OCI-M2 (cell line): Measurements from ENCODE around the gene PLEKHM3.

Source experiments
- DNase-seq: peaks from one replicate; lab custom pipeline; 2025; ENCODE audit not compliant: unreplicated experiment; lab: John Stamatoyannopoulos, UW

The PLEKHM3 gene

GRCh38 chr2:207993151-207993763 is 32.1 kb downstream of the PLEKHM3 start:
- no peak for DNase-seq

GRCh38 chr2:207991944-207992343 is 33.4 kb downstream of the PLEKHM3 start:
- DNase-seq: no peak

- DNase-seq: no peak
Observed at GRCh38 chr2:207990784-207991183, 34.5 kb downstream of the PLEKHM3 start.

DNA sequence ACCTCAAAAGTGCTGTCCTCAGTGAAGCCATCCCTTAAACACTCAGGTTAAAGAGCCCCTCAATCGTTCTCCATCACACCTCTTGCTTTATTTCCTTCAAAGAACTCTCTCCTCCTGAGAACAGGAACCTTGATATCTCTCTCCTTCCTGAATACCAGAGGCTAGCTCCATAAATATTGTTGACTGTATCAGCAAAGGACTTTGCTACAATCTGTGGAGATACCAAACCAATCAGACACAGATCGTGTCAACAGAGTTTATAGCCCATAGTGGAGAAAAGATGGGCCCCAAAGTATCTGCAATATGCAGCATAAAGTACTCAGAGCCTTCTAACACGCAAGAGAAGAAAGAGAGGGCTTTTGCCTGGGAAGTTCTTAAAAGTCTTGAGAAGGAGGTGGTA is 36.4 kb downstream of the PLEKHM3 start:
- no peak for DNase-seq

DNA sequence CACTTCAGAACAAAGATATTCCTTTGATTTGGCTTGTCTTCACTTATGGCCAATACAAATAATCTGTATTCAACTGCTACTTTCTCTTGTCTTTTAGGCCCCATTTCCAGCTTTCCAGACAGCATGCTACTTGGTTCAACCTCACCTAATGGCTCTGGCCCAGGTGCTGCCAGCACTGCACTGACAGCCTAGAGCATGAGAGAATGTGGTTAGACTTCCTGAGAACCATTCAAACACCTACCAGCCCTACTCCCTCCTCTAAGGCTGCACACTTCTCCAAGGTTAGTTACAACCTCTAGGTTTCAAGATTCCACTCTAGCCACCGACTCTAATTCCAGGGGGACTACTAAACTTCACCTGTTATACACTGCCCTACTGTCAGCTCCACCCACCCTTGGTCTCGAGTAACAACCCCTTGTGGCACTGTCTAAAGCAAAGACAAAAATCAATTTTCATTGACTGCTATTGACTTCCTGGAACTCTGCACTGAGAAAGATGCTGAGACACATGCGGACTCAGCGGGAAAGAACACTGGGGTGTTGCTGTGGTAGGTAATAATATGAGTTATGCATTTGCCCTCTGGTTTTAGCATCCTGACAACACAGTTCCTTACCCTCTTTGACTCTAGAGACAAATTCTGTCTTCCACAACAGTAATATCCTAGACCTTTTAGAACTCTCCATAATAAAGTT is 38.2 kb downstream of the PLEKHM3 start:
- no peak for DNase-seq

- no peak for DNase-seq
Observed at GRCh38 chr2:207984765-207985480, 40.4 kb downstream of the PLEKHM3 start.

DNA sequence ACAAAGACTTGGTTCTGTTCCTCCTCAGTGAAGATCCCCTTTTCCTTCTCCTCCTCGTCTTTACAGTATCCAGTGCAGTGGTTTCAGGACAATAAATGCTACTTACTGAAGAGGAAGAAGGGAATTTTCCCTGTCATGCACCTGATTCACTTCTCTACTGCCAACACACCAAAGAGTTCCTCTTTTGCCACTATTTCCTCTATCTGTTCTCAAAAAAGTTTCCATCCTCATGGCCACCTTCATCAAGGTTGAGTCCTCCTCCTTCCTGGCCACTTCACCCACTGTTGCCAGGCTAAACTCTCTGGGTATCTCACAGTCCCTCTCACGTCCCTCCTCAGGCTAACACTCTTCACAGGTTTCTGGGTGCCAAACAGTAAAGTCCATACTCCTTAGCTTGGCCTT is 41.7 kb downstream of the PLEKHM3 start:
- no peak for DNase-seq

DNA sequence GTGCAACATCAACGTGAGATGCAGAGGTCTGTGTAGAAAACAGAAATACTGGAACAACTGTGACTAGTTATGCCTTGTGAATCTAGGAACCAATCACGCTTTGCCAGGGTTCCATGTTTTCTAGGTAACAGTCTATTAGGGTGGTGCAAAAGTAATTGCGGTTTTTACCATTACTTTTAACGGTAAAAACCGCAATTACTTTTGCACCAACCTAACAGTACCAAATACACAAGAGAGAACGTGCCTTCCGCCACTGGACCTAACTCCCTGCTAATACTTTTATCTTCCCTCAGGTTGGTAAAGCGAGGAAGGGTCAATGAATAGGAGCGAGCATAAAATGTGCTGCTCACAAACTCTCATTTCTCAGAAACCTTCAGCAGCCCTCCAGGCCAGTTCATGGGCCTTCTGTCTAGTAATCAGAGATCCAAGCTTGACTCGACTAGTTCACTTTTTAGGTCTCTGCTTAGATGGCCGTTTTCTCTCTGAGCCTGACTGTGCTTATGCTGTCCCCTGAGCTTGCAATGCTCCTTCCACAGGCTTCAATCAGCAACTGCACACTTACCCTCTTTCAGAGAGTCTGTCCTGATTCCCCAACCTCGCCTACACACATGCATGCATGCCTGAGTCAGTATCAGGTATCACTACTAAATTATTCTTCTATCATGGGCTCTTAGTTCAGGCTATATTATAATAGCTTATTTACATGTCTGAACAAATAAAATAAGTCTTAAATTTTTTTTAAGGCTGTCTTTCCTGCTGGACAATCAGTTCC is 47.0 kb downstream of the PLEKHM3 start:
- DNase-seq: no peak

- DNase-seq: no peak
Observed at GRCh38 chr2:207975921-207976320, 49.4 kb downstream of the PLEKHM3 start.

- no peak for DNase-seq
Observed at GRCh38 chr2:207974216-207974605, 51.1 kb downstream of the PLEKHM3 start.

- no peak for DNase-seq
Observed at GRCh38 chr2:207970826-207971180, 54.5 kb downstream of the PLEKHM3 start.

DNA sequence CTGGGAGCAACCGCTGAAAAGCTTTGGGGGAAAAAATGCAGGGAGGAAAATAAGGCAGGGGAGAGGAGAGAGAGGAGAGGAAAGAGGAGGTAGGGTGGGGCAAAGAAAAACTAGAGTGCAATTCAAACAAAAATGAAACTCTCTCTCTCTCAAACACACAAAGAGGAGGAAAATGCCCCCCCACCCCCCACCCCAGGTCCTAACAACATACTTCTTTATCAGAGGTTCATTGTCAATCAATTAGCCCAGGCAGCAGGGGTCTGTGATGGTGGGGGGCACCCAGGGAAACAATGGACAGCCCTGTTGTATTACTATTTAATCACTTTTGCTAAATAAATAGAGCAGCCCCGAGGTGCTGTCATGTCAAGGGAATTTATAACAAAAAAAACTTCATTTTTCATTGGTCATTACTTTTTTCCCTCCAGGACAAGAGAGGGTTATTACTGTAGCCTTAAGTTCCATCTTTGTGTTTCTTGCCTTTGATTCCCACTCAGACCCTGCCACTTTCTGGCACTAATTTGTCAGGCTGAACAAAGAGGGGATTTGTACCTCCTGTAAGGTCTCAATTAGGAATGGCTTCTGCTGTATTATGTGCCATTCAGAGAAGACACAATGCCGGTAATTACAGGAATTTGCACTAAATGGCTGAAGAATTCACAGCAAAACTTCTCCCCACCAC is 55.0 kb downstream of the PLEKHM3 start:
- DNase-seq: no peak

DNA sequence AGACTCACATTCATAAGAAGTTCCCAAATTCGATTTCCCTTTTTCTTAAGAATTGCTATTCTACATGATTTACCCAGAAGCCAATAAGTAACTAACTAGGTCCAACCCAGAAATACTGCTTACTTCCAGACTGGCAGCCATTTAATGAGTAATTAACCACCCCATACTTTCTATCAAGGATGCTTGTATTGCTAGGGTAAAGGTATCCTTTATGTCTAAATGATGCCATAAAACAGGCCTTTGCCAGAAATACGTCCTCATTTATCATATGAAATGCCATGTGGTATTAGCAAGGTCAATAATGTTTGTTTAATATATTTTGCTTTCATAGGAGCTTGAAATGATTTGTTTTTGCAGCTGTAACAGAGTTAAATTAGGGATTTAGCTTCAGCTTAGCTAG is 56.1 kb downstream of the PLEKHM3 start:
- no peak for DNase-seq

- no peak for DNase-seq
Observed at GRCh38 chr2:207967121-207967520, 58.2 kb downstream of the PLEKHM3 start.

DNA sequence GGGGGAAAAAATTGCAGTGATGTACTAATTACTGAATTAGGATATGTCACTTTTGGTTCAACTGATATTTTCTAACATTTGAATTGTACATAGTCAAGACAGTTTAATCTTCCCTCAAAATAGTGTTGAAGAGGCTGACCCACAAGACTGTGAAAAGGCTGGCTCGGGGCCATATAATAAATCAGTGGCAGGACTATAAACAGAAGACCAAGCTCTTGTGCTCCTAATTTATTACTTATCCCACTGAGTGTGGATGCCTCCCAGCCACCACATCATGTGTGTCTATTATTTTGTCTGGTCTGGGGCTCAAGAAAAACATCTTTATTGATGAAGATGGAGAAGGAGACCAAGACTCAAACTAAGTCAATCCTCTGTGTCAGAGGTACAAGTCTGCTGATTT is 64.4 kb downstream of the PLEKHM3 start:
- DNase-seq: no peak

- DNase-seq: peak; percentile 57
Observed at GRCh38 chr2:207960090-207960489, 65.2 kb downstream of the PLEKHM3 start.

DNA sequence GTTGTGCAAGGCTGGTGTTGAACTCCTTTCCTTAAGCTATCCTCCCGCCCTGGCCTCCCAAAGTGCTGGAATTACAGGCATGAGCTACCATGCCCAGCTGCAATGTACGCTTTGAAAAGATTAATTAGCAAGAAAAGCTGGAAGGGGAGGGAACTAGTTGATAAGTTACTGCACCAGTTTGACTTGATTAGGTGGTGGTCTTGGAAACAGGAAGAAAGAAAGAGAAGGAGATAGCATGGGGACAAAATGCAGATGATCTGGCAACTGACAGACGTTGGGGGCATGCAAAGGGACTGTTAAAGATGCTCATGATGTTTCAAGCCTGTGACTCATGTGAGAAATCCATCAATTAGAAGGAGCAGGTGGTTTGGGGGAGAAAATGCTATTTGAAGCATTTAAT is 68.6 kb downstream of the PLEKHM3 start:
- no peak for DNase-seq

DNA sequence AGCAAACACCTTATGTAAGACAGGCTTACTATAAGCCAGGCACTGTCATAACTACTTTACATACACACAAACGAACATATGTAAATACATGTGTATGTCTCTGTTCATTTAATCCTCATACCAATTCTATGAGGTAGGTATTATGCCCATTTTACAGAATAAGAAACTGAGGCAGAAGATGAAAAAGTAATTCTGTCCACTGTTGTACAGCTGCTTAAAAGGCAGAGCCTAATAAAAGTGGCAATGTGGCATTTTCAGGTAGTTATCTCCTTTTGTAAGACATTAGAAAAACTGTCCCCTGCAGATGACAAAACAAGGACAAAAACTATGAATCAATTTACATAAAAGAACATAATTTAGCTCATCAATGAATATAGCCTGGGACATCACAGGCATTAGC is 69.9 kb downstream of the PLEKHM3 start:
- DNase-seq: no peak

GRCh38 chr2:207953354-207953753 is 72.0 kb downstream of the PLEKHM3 start:
- DNase-seq: no peak

DNA sequence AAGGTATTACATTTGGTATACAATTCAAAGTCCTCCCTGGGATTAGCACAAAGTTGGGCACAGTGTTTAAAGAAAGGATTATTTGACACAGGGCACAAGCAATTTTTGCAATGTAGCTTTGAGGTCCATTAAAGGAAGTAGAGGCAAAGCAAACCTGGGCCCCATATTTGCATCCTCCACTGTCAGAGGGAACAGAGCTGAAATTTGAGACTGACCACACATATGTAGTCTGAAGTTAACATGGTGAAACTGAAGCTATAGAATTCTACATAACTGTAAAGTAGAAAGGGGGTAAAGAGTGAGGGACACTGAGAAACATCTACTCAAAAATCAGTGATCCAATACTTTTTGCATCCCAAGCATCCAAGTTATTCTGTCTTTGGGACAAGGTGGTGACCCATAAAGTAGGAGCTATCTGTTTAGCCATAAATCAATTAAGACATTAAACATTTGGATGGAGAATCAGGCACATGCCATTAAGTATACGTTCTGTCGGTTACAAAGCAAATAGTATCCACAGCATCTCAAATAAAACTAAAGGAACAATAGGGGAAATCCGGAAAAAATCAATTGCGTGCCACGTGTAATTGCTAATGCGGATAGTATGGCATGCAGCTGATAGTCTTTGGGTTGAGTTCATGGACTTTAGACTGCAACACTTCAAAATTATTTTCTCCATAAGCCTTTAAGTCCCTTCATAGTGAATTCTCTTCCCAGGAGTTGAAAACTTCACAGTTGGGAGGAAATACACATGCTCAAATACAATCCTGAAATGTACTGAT is 72.6 kb downstream of the PLEKHM3 start:
- DNase-seq: no peak
